Medulla oblongata (tissue), 1 donor: ENCODE measurements around the gene HOXC13.

Experiments
- DNase-seq: peaks from one replicate; pipeline ENCODE4 v3.0.0-alpha.2; 2015; ENCODE audit errors: extremely low spot score

Gene HOXC13, protein sequence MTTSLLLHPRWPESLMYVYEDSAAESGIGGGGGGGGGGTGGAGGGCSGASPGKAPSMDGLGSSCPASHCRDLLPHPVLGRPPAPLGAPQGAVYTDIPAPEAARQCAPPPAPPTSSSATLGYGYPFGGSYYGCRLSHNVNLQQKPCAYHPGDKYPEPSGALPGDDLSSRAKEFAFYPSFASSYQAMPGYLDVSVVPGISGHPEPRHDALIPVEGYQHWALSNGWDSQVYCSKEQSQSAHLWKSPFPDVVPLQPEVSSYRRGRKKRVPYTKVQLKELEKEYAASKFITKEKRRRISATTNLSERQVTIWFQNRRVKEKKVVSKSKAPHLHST

DNA sequence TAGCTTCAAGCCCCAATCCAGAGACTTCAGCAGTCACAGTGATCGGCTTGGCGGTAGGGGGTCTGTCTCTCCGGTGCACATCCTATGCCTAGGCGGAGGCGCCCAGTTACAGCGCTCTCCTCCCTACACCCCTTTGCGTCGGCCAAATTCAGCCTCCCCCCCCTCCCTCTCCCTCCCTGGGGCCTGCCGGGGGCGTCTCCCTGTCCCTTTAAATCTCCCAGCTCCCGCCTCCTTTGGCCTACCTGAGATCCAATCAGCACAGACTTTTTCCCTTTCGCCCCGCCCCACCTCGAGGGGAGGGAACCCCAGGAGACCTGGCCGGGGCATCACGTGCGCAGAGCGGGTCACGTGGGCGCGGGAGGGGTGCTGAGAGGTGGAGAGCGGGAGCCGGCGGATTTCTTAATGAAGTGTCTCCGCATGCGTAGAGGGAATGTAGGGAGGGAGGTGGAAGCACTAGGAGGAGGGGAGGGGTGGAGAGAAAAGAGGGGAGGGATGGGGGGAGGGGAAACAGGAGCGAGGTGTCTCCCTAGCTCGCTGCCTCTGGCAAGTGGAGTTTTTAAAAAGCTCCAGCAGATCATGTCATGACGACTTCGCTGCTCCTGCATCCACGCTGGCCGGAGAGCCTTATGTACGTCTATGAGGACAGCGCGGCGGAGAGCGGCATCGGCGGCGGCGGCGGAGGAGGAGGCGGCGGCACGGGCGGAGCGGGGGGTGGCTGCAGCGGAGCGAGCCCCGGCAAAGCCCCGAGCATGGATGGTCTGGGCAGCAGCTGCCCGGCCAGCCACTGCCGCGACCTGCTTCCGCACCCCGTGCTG, at the start of gene HOXC13:
HOXC13 (plus strand) TSS at position 506 of the 815 bp plus-strand sequence; CDS start at position 582, 76 bp downstream.
- peak; percentile 15 for DNase-seq

DNA sequence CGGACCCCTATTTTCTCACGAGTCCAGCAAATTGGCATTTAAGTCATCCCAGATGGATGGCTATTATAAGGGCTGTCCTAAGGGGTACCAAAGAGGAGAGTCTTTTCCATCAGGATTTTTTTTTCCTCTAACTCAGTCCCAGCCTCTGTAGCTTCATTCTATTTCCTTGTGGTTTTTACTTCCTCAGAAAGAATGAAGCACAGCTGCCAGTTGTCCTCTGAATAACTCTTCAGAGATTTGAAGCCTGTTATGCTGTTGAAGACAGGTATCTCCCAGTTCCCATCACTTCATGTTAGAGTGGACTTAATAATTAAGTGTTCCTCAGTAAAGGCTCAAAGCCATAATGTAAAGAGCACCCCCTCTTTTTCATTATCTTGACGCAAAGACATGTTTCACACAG, 48.5 kb upstream of the HOXC13 start:
- DNase-seq: no peak

DNA sequence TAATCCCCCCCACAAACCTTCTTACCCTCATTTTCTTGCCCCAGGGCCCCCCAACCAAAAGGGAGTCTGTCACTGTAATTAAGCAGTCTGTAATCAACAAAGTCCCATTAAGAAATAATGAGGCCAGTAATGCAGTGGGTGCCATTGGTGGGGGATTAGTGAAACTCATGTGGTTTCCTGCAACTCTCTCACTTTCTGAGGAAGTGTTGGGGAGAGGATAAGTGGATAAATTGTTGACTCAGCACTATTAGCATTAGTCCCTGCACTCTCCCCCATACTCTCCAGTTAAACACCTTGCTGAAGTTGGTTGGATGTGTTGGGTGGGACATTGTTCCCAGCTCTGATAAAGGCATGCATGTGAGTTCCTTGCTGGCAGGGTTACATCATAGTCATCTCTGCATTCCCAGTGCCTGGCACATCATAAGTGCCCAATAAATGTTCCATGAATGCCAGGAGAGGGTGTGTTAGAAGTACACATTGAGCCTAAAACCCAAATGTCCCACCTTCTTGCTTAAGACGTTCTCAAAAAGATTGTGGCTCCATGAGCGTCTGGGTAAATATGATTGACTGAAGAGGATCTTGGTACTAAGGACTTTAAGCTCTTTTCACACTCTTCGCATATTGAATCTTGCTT, 45.8 kb upstream of the HOXC13 start:
- DNase-seq: no peak

DNA sequence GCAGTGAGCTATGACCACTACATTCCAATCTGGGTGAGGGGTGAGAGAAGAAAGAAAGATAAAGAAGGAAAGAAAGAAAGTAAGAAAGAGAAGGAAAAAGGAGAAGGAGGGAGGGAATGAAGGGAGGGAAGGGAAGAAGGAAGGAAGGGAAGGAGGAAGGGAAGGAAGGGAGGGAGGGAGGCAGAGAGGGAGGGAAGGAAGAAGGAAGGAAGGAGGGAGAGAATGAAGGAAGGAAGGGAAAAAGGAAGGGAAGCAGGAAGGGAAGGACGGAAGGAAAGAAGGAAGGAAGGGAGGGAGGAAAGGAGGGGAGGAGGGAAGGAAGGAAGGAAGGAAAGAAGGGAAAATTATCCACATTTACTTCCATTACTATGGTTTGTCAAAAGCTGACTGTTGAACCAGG, 39.4 kb upstream of the HOXC13 start:
- DNase-seq: no peak

DNA sequence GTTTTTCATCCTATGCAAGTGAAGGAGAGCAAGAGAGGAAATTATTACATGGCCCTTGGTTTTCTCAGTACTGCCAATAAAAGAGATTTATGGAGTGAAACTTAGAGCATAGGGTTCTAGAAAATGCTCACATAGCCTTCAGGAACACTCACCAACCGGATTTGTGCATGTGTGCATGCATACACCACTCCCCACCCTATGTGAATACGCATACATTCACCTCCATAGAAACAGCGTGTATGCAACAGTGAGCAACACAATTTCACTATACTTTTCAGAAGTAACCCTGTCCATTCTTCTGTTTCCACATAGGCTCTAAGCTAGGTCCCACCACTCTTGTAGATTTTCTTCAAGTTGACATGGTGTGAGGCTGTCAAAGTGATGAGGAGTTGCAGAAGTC, 31.5 kb upstream of the HOXC13 start:
- DNase-seq: no peak

DNA sequence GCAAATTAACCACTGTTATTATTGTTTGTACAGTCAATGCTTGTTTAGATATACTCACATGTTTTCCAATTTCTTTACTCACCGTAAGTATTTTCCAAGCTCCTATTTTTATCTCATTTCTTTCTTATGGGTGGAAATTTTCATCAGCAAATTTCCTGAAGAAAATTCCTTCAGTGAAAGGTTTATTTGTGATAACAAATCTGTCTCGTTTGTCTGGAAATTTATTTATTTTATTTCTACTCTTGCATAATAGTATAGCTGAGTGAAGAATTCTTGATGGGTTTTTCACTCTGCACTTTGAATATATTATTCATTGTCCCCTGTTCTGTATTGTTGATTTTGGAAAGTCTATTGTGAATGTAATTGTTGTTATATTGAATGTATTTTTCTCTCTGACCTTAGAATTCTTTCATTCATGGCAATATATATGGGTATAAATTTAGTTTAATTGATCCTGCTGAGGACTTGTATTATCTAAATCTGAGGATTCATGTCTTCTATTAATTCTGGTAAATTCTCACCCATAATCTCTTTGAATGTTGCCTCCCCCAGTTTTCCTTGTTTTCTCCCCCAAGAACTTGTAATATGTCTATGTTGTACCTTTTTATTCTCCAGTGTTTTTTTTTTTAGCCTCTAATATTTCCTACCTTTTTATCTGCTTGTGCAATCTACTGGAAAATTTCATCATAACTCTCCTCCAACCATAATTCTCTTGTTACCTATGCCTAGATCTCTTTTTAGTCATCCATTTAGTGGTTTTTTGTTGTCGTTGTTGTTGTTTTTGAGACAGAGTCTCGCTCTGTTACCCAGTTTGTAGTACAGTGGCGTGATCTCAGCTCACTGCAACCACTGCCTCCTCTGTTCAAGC, 21.6 kb upstream of the HOXC13 start:
- no peak for DNase-seq

DNA sequence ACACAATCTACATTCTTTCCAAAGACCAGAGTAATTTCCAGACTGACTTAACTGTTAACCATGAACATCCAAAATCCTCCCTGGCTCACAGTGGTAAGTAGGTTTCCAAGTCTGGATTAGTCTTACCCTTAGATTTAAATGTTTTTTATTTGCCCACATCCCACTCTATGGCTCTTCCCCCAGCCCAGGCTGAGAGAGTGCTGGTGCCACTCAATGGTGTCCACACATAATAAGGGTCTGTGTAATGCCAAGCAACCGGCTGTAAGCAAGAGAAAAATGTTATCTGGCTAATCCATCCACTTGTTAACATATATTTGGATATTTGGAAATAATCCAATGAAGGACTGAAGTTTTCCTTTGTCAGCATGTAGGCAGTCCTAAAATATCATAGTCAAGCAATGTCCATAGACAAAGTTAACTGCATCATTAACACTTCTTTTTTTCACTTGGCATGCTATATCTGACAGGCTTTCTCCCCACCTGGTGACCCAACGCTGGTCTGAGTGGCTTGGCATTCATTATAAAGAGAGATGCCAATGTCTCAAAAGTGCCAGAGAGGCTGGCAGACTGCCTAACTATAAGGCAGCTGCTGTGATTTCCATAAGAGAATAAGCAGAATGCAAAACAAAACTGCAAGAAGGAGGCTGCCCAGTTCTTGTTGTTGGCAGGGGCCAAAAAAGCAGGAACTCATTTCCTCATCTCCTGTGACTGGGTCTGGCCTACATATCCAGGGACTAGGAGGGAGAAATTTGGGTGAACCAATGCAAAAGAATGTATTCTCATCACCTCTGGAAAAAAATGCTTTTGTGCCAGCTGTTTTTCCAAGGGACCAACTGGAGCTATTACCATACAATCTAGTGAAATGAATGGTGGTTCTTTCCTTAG, 13.9 kb upstream of the HOXC13 start:
- DNase-seq: no peak

DNA sequence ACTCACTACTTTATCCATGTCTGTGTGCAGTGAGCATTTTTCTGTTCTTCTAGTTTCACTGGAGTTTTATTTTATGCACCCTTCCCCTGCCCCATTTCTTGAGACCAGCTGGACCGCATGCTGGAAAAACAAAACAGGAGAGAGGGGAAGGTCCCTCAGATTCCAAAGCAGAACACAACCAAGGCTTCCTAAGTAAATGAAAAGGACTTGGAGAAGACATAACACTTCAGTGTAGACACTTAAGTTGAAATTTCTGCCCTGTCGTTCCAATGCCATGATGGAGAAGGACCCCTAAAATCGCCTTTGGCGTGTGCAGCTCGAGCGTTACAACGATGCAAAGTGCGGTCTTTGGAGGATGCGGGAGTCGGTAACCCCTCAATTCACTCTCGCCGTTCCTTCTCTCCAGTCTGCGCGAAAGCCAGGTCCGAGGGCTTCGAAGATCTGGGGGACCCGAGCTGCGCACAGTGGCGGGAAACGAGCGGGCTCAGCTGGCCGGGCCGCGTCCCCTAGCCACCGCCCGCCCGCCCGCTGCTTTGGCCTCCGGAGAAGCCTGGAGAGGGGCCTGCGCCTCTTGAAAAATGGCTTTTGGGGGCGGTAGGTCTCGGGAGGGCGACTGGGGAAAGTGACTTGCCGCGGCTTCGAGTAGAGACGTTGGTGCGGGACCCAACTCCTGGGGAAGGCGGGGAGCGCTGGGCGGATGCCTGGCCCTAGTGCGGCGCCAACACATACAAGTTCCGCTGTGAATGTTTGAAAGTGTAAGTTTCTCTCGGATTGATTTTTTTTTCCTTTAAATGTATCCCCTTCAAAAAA, 11.2 kb upstream of the HOXC13 start:
- DNase-seq: no peak

DNA sequence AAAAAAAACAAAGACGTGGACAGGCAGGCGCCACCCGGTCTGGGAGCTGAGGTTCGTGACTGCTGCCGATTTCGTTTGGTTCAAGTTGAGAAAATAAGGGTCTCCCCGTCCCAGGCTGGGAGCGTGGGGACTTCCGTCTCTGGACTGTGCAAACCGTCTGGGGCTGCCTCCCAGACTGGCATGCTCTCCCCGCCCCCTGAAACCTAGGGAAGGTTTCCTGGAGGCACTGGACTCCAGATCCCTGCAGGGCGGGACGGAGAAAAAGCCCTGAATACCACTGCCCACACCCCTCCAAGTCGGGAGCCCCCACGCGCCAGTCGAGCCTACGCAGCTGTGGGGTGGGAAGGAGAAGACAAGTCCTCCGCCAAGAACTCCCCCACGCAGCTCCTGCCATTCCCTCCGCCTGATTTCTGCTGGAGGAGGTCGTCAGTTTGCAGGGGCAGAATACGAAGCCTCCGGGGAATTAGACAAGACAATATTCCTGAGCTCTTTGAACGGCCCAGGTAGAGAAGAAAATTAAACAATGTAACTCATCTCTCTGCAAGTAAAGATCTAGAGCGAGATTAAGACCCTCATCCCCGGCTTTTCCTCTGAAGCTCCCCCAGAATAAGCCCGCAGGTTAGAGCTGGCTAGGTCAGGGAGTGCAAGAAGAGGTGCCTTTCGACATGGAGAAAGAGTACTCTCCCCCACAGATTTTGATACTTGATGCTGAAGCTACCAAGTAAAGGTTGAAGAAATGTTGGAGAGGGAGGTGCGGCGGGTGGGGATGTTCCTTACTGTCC, 10.4 kb upstream of the HOXC13 start:
- DNase-seq: no peak

DNA sequence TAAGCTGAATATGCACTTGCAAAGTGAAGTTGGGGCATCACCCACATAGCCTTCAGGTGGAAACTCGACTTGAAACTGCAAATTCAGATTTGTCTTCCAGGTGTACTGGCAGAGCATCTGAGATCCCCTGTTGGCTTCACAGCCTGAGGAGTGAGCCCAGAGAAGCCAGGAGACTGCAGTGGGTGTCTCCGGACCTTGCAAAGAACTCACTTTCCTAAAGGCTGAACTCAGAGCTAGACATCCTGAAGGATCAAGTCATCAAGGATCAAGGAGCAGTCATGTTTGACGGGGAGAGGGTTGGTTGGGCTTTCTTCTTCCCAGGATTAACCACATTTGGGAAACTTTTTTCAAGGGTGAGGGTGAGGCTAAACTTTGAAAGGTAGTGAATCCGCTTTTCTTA, 9.1 kb upstream of the HOXC13 start:
- no peak for DNase-seq

DNA sequence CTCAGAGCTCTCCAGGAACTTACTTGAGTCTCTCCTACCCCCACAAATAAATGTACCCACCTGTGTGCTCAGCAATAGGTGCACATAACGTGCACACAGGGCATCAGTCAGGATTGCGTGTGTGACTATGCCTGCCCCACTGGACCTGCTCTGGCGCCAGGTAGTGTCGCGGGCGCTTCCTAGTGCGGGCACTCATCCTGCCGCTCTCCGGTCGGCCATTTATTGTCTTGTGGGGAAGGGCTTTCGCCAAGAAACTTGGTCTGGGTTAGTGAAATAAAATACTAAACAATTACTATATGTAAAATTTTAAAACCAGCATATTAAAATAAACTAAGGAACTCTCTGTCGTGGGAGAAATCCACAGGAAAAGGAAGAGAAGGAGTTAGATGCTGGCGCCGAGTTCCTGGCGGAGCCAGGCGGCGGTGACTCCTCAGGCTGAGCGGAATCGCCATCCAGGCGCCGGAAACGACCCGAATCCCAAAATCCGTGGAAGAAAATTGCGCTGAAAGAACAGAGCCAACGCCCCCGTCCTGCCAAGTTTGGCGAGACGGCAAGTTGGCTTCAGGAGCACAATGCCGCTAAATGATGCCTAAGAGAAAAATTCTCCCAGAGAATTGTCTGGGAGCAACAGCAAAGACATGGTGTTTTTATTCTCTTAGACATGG, 7.9 kb upstream of the HOXC13 start:
- DNase-seq: no peak

DNA sequence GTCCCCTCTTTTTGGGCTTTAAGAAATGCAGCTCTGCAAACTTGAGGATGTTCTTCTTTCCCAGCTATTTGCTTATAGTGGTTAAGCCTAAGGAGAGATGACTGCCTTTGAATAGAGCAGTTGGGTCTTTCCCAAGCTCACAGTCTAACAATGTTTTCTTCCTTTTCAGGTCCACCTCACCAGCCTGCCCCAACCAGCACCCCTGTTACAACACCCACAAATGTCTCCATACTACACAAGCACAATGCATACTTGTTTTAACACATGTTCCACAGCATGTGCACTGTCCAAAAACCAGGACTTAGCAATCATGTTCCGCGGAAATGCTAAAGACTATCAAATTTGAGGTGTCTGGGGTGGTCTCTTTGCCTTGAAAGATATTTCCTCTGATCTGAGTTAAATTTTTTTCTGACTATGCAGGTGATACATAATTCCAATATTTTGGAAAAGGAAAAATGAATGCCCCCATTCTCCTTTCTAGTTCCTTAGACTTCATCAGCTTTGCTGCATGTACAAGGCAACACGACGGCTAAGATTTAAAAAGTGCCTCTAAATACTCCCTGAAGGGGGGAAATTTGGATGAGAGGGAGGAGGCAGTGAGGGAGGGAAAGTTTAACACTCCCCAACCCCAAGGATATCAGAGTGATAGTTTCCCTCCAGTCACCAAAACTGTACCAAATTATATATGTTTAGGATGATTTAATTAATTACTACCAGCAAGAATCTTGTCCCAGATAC, 6.6 kb upstream of the HOXC13 start:
- DNase-seq: no peak

DNA sequence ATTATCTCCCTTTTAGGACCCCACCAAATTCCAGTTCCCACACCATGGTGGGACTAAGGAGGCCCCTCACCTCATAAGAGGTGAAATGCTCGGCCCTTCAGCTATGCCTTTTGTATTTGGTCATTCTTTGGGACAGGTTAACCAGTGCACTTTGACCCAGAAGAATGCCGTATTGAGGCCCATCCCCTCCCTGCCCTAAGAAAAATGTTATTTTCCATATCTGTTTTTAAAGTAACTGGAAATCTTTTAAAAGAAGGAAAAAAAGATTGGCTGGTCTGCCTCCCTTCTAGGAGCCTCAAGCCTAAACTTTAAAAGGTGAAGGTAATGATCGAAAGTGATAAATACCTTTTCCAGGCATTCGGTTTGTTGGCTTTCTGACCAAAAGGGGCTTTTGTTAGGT, 5.7 kb upstream of the HOXC13 start:
- DNase-seq: no peak

DNA sequence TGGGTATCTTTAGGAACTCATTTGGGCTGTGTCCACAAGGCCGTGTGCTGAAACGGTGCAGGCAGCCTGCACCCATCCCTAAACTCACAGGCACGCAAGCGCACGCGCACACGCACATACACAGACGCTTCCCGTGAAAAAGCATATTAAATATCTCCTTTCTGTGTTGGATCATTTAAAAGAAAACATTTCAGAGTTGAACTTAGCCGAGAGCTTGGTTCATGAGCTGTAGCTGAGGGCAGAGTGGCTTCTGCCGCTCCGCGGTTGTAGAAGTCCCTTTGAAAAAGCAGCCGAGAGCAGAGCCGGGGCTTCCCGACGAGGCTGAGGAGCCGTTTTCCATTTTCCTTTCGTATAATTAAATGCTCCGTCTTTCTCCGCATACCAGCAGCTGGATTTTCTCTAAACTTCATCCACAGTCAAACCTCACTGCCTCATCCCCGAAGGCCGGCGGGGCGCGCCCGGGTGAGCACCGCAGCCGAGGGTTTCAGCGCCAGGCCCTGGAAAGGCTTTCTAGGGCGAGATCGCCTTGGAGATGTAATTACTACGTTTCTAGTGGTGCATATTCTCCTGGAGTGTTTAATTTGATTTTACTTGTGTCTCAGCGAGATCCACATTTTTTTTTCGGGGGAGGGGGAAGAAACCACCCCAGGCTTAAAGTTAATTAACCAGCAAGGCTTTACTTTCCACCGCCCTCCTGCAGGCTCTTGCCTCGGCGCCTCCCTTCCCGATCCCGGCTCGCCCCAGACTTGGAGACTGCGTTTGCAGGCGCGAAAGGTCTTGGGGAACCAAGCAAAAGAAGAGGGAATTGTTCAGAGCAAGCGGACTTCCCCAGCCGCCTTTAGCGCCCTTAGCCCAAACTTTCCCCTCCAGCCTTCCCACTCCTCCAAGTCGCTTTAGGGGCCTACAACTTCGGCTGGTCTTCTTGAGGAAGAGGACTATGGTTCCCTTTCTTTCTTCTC, 3.0 kb upstream of the HOXC13 start:
- DNase-seq: no peak

DNA sequence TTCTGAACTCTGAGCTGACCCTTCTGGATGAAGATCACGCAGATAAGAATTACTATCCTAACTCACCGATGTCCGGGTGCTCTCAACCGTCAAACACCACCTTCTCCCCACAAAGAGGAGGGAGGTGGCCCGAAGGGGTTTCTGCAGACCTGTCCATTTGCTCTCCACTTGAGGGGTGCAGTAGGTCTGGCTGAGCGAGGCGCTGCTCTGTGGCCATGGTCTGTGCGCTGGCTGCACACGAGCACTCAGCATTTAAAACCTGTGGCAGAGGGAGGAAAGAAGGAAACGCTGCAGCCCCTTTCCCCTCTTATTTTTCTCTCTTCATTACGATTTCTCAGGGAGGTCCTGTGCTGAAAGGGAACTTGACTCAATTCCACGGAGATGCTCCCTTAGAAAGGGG, 1.5 kb upstream of the HOXC13 start:
- DNase-seq: no peak

DNA sequence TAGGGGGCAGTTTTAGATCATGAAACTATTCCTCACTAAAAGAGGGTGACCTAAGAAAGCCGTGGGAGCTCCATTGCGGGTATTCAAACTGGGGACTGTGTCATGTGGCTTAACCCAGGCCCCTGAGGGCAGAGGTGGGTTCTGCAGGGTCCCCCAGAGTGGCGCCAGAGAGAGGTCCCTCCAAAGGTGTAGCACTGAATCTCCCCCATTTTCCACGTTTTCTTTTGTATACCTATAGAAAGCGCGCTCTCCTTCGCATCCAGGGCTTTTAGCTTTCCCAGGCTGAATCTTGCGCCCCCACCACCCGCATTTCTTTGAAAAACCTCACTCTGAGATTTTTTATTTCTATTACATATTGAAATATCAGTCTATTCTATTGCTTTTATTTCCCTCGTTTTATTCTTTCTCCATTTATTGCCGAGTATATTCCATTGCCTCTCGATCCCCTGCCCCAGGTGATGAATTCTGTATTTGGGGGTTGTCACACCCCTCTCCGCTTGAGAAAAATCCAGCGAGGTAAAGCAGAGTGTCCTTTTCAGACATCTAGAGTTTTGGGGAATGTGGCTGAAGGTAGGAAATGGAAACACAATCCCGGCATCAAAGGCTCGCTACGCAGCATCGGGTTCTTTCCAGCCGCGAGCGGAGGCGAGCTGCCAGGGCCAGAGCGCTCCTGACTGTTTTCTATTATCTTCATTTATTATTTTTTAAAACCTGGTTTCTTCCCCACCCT, 870 bp upstream of the HOXC13 start:
- no peak for DNase-seq
